ENCODE measurements around the gene LCE1D.

DNA sequence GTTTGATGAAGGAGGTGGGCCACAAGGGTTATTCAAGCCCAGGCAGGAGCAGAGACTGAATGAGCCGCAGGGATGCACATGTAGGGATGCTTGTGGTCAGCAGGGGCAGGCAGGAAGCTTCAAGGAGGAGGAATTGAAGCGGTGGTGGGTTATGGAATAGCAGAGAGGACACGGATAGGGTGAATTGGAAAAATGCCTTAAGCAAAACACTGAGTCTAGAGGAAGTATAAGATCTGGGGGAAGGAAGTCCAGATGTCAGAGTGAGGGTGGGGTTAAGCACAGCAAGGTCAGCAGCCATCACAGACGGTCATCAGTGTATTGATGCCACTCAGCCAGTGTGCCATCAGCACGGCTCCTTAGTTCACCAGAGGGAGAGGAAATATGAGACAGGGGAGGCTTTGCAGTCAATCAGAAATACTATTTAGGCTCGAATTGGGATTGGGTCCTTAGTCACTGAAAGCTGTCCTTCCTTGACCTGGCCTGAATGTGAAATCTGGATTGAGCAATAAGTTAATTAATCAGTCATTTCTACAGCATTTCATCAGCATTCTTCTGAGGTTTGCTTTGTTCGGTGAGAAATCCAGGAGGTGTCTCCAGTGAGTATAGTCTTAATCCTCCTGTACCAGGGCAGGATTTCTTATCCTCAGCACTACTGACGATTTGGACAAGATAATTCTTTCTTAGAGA, 27.5 kb upstream of the LCE1D start:
- TF ChIP-seq, protein P1, sequence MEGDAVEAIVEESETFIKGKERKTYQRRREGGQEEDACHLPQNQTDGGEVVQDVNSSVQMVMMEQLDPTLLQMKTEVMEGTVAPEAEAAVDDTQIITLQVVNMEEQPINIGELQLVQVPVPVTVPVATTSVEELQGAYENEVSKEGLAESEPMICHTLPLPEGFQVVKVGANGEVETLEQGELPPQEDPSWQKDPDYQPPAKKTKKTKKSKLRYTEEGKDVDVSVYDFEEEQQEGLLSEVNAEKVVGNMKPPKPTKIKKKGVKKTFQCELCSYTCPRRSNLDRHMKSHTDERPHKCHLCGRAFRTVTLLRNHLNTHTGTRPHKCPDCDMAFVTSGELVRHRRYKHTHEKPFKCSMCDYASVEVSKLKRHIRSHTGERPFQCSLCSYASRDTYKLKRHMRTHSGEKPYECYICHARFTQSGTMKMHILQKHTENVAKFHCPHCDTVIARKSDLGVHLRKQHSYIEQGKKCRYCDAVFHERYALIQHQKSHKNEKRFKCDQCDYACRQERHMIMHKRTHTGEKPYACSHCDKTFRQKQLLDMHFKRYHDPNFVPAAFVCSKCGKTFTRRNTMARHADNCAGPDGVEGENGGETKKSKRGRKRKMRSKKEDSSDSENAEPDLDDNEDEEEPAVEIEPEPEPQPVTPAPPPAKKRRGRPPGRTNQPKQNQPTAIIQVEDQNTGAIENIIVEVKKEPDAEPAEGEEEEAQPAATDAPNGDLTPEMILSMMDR (IDR thresholded peaks at IDR 0.05; ENCODE audit: low read depth, low read length): no peak
- no peak for TF ChIP-seq POLR2A (IDR thresholded peaks at IDR 0.05; ENCODE audit: extremely low read depth, insufficient read length)
- TF ChIP-seq, protein P2, sequence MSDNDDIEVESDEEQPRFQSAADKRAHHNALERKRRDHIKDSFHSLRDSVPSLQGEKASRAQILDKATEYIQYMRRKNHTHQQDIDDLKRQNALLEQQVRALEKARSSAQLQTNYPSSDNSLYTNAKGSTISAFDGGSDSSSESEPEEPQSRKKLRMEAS (IDR thresholded peaks at IDR 0.05; ENCODE audit: low read depth, low read length): no peak
